GM21381 (cell line): ENCODE results near the gene LINS1.

Experiments
- ATAC-seq: cut with Tn5 transposase; IDR thresholded peaks from one replicate; pipeline ENCODE4 v1.9.1; 2021; ENCODE audit warnings: mild to moderate bottlenecking, moderate library complexity; ENCODE audit not compliant: unreplicated experiment

The LINS1 gene

DNA sequence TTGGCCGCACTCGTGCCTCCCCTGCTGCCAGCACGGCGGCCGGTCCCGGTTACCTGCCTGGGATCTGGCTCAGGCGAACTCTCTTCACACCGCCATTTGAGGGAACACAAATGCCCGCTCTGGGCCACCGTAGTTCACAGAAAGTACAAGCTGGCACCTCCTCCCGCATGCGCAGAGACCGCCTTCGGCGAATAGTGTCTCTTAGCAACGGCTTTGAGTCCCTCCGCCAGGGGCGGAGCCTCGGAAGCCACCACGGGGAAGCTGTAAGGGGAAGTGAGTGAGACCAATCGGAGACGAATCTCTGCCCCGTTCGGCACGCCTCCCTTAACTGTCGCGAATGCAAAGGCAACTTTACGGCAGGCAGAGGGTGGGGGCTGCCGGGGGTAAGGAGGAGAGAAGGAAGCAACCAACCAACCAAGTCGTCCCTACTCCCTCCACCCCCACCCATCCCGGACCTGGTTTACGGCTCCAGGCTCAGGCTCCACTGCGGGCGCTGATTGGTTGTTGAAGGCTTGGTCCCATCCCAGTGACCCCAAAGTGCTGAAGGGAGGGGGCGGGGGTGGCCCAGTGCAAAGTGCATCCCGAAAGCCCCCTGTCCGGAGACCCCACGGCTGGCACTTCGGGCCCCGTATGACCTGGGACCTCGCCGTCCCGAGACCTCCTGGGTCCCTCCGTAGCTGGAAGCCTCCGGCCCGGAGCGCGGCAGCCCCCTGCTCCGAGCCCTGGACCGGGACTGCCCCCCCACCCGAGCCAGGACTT lies at the start of gene LINS1, which contains the start of gene ASB7:
TSS of gene LINS1 (minus strand) at position 121 of the 759 bp plus-strand sequence. CDS start 21,342 bp downstream, outside the sequence.
TSS of gene ASB7 (plus strand) at position 526 of the 759 bp plus-strand sequence. CDS start 9,628 bp downstream, outside the sequence.
- peak; percentile 85 for ATAC-seq

GRCh38 chr15:100651253-100651652 lies 49.3 kb upstream of the LINS1 start:
- ATAC-seq = no peak

- ATAC-seq = no peak
Observed at GRCh38 chr15:100650685-100651084, 48.7 kb upstream of the LINS1 start.

DNA sequence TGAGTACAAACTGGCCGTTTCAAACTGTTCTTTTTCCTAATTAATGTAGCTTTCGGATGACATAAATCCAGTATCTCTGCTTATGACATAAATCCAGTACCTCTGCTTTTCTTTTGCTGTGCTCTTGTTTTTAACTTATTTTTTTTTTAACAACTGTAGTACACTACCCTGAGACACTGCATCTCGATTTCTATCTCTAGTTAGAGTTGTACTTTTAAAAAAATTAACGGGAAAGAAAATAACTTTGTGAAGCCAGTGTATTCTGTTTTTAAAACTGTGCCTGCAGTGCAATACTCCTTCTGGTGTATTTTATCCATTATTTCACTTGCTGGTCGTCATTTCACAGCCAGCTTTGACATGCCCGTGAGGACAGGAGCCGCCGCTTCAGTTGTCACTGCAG lies 47.0 kb upstream of the LINS1 start:
- ATAC-seq = no peak

GRCh38 chr15:100645671-100646070 lies 43.7 kb upstream of the LINS1 start:
- no peak for ATAC-seq

GRCh38 chr15:100642950-100643338 lies 41.0 kb upstream of the LINS1 start:
- no peak for ATAC-seq

DNA sequence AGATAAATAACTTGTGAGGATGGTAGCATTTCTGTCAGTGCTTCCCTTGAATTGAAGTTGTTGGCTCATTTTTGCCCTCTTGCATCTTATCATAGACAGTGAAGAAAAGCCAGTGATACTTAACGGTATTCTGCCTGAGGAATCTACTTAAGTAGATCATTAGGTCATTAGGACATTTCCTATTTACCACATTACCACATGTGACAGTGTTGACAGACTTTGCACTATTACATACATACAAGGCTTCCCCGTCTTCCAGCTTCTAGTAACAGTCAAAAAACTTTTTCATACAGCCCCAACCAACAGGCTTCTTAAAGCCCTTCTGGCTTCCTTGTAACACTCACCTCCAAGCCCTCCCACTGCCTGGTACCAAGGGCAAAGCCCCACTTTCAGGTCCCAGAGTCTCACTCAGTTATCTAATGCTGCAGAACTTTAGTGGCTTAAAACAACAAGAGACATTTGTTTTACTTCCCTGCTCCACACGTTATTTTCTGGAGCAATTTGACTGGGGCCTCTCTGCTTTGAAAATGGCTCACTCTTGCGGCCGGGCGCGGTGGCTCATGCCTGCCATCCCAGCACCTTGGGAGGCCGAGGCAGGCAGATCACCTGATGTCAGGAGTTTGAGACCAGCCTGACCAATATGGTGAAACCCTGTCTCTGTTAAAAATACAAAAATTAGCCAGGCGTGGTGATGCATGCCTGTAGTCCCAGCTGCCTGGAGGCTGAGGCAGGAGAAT lies 40.4 kb upstream of the LINS1 start:
- no peak for ATAC-seq

DNA sequence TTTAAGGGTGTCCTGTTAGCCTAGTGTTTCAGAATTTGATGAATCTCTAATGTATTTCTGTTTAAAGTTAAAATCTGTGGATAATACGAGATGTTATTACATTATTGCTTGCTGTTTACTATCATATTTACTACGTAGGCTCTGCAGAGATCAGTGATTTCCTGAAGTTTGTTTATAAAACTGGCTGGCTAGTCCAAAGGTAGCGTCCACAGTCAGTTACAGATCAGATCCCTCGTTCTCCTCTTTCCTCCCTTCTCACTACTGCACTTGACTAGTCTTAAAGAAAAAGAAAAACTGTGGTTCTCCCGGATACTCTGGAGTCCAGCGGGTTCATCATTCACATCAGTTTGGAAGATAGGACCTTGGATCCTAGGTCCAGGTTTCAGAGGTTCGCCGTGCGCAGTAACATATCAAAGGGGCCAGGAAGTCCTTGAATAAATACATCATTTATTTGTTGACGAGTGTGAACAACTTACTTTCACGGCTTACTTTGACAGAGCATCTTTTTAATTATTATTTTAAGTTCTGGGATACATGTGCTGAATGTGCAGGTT lies 36.3 kb upstream of the LINS1 start:
- ATAC-seq = no peak

DNA sequence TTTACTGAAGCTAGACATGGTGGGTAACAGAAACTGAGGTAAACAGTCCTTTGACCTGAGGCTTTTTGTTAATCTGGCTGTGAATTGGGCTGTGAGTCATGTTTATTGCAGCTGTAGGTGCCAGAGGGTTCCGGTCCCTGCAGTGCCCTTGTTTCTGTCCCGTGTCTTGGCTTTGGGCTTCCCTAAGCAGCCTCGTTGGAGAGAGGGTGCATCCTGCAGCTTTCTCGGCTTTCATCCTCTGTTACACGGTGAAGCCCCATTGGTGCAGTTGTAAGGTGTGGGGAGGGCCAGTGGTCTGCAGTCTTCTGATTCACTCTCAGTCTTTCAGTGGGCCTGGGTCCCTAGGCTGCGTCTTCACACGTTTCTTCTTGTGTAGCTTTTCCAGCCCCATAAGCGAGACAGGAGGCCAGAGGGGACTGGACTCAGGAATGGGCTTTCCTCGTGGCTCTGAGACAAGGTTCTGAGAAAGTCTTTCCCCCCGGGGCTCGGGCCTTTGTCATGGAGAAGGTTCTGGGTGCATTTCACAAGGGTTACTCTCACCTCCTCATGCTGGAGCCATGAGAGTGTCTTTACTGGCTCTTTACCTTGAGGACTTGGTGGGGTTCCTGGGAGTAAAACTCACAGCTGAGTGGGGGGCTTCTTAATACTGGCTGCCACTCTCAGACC lies 33.6 kb upstream of the LINS1 start:
- no peak for ATAC-seq

DNA sequence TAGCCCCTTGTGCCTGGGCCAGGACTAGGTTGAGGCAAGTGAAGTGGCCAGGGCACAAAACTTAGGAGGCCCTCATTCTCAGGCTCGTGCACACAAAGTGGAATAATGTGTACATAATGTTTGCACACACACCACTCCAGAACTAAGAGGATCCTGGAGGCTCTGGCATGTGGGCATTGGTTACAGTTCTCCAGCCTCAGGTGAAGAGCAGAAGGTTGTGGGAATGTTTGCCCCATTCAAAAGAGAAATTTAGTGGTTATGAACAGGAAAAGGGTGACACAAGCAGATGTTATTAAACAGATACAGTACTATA lies 31.7 kb upstream of the LINS1 start:
- no peak for ATAC-seq

GRCh38 chr15:100631831-100632230 lies 29.8 kb upstream of the LINS1 start:
- ATAC-seq = no peak

DNA sequence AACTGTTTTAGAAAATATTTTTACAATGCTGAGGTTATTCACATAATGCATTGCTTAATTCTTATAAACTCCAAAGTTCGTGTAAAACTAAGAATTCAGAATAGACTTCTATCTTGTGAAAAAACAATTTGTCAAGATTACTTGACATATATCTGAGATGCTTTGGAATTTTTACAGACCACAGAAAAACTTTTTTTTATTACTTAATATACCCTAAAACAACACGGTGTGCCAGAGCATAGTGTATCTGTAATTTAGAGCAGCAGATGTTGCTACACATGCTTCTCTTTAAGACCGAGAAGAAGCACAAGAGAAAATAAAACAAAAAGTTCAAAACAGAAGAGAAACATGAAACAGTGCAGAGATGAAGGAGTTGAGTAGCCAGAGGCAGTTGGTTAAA lies 26.8 kb upstream of the LINS1 start:
- no peak for ATAC-seq

DNA sequence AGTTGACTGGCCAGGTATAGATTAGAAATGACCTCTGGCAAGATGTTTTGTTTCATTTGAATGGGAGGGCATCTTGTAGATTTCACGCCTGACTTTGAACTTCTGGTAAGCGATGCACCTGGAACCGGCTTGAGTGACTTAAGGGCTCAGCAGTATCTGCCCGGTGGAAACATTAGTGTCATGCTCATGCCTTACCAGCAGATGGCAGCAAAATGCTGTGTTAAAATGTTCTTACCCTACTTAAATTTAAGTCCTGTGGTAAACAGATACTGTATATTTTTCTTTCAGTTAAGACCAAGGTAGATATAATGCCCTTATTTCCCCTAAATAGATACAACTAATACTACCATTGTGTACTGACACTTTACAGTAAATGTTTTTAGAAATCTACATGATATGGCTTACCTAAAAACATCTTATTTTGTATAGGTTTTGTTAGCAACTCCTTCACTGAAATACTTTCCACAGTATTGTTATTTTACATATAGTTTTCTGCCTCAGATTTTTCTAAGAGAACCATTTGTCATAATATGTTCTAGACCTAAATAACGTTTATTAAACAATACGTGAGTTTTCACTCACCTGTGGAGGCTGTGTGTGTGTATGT lies 25.9 kb upstream of the LINS1 start:
- ATAC-seq = peak; percentile 80

DNA sequence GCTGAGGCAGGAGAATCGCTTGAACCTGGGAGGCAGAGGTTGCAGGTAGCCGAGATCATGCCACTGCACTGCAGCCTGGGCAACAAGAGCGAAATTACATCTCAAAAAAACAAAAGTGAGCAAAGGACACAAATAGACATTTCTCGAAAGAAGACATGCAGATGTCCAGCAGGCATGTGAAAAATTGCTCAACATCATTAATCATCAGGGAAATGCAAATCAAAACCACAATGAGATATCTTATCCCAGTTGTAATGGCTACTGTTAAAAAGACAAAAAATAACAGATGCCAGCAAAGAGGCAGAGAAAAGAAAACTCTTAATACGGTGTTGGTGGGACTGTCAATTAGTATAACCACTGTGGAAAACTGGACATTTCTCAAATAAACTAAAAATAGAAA lies 21.3 kb upstream of the LINS1 start:
- no peak for ATAC-seq

GRCh38 chr15:100616700-100617099 lies 14.7 kb upstream of the LINS1 start:
- no peak for ATAC-seq

DNA sequence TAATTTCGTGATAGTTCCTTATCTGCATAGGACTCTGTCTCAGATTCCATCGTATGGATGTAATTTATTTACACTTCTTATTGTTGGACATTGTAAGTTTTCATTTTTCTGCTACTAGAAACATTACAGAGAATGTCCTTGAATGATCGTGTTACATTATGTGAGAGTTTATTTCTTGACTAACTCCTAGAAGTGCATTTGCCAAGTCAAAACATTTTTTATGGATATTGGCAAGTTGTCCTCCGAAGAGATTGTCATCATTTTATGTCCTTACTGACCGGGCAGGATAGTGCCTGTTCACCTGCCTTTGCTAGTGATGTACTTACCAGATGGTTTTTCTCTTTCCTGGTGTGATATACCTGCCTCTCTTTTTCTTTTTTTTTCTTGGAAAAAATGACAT lies 13.8 kb upstream of the LINS1 start:
- ATAC-seq = no peak

DNA sequence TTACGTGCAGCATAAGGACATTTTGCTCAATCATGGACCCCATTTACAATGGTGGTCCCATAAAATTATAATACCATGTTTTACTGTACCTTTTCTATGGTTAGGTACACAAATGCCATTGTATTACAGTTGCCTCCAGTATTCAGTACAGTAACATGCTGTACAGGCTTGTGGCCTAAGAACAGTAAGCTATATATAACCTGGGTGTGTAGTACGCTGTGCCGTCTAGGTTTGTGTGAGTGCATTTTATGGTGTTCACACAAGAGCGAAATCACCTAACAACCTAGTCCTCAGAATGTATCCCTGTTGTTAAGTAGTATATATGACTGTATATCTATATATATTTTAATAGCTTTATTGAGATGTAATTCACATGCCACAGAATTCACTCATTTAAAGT lies 12.9 kb upstream of the LINS1 start:
- ATAC-seq = no peak

DNA sequence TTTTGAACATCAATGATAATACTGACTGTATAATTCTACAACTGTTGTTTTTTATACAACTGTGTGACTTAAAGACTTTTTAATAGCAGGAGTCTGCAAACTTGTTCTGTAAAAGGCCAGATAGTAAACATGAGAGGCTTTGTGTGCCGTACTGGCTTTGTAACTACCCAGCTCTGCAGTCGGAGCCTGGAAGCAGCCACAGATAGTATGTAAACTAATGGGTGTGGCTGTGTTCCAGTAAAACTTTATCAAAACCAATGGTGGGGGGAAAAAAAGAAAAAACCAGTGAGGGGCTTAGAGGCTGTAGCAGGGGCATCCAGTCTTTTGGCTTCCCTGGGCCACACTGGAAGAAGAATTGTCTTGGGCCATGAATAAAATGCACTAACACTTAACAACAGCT lies 12.4 kb upstream of the LINS1 start:
- ATAC-seq = no peak

DNA sequence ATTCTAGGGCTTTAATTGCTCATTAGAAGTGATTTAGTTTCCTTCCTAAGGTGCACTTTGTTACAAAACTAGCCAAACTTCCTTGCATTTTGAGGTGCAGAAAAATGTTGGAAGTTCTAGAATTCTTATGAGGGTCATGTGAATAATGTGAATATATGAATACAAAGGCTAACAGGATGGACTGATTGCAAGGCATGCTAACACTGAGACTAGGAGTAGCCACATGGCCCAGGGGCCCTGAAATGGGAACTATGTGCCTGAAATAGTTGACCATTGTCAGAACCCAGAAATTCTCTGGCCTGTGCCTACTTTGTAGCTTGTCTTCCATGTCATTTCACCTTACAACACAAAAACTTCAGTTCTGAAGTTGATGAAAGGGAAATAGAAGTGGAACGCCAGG lies 11.2 kb upstream of the LINS1 start:
- no peak for ATAC-seq

- no peak for ATAC-seq
Observed at GRCh38 chr15:100612539-100612938, 10.6 kb upstream of the LINS1 start.

DNA sequence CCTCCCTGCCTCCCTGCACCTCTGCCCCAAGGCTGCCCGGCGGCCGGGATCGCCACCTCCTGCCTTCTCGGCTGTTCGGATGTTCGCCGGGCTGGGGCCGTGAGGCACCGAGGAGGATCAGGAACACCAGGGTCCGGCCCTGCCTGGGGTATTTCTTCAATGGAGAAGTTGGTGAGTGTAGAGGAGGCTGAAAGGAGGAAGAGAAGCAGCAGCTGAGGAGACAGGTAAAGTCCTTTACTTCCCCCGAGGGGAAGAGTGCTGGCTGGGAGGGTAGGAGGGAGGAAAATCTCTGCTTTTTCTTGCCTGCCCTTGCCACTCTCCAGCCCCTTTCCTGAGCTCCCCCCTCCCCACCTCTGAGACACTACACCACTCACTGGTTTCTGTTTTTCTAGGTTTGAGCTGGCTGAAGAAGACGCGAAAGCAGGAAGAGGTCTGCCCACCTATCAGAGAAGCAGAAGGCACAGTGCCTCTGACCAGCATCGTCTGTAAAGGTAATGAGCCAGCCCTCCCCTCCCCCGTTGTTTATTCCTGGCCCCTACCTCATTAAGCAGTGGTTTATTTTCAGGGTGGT lies 924 bp upstream of the LINS1 start:
- peak; percentile 40 for ATAC-seq
